ENCODE data around the gene UBE2E2. TPM values are rescaled to one million over a fixed set of nuclear protein-coding genes. Genes with fewer than 3 reads are reported as not detected.

Gene UBE2E2
- total RNA-seq, 4 donors from 2014 or later: 7.9 to 44.7 (median 26.6) TPM

GRCh38 chr3:23440416-23441294 is 237.5 kb downstream of the UBE2E2 start:
- intact Hi-C loops (cut with DNase I; ENCODE audit: low total_unique reads): no loop called here
- no peak overlapping the region for H3K4me3 ChIP-seq
- no peaks in the 10 kb centered on the region for H3K36me3 ChIP-seq
- peaks cover 47 to 49% of the 10 kb centered on the region in 2 donors for H3K4me1 ChIP-seq
- in situ Hi-C loops (cut with MboI; ENCODE audit: low sequenced_read_pairs in 4 of 4): no loop called here
- ATAC-seq (no peak), DNase-seq (no peak)
- H3K9me3 ChIP-seq: no peaks in the 10 kb centered on the region
- H3K27ac ChIP-seq: no peak overlapping the region
- TF ChIP-seq CTCF (IDR thresholded peaks at IDR 0.05 in 4 of 5, conservative IDR thresholded peaks at IDR 0.05 in 1 of 5): no peak
- TF ChIP-seq POLR2A (IDR thresholded peaks at IDR 0.05): no peak
- H3K27me3 ChIP-seq: no peaks in the 10 kb centered on the region

GRCh38 chr3:23442598-23443383 is 239.7 kb downstream of the UBE2E2 start:
- H3K4me1 ChIP-seq: peaks cover 45 to 54% of the 10 kb centered on the region in 2 donors
- in situ Hi-C loops (cut with MboI; ENCODE audit: low sequenced_read_pairs in 4 of 4) (no loop called here), intact Hi-C loops (cut with DNase I; ENCODE audit: low total_unique reads) (no loop called here)
- no peaks in the 10 kb centered on the region for H3K36me3 ChIP-seq
- no peak overlapping the region for H3K27ac ChIP-seq
- H3K27me3 ChIP-seq: no peaks in the 10 kb centered on the region
- no peak for ATAC-seq
- DNase-seq: no peak
- no peaks in the 10 kb centered on the region for H3K9me3 ChIP-seq
- TF ChIP-seq POLR2A (IDR thresholded peaks at IDR 0.05) (no peak), CTCF (IDR thresholded peaks at IDR 0.05 in 4 of 5, conservative IDR thresholded peaks at IDR 0.05 in 1 of 5) (no peak)
- no peak overlapping the region for H3K4me3 ChIP-seq

DNA sequence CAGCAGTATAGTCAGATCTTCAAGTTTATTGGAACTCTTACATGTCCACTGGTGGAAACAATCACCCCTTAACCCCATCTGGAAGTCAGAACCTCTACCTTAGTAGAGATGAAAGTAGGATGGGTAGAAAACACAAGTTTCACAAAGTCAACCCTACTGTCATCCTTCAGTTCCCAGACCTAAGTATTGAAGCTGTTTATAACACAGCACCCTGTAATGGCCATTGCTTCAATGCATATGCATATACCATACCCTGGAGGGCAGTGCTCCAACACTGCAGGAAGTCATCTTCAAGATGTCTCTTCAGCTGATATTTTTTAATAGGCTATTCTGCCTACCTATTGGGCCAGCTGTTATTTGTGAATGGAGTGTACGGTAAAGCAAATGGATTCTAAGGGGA is 241.3 kb downstream of the UBE2E2 start:
- intact Hi-C loops (cut with DNase I; ENCODE audit: low total_unique reads): no loop called here
- H3K4me3 ChIP-seq: no peak overlapping the region
- in situ Hi-C loops (cut with MboI; ENCODE audit: low sequenced_read_pairs in 4 of 4): no loop called here
- DNase-seq (no peak), ATAC-seq (no peak)
- no peak for TF ChIP-seq CTCF (IDR thresholded peaks at IDR 0.05 in 4 of 5, conservative IDR thresholded peaks at IDR 0.05 in 1 of 5)
- TF ChIP-seq POLR2A (IDR thresholded peaks at IDR 0.05): no peak
- no peaks in the 10 kb centered on the region for H3K9me3 ChIP-seq
- peaks cover 48 to 55% of the 10 kb centered on the region in 2 donors for H3K4me1 ChIP-seq
- H3K27me3 ChIP-seq: no peaks in the 10 kb centered on the region
- no peaks in the 10 kb centered on the region for H3K36me3 ChIP-seq
- H3K27ac ChIP-seq: no peak overlapping the region

DNA sequence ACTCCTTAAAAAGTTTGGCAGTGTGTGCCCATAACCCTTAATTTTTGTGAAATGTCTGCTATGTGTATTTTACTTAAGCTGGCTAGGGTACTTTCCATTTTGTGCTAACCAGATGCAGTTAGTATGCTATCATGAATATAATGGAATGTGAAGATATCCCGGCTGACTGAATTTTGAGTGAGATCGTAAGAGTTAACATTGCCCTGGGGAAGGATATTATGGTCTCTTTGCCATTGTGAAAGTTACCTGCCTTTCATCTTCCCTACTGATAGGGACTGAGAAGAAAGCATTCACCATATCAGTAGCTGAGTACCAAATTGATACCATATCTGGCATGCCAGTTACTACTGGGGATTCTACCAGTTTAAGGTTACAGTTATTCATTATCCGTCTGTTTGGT is 243.2 kb downstream of the UBE2E2 start:
- H3K36me3 ChIP-seq: no peaks in the 10 kb centered on the region
- H3K4me3 ChIP-seq: no peak overlapping the region
- no peak for ATAC-seq
- H3K27ac ChIP-seq: no peak overlapping the region
- DNase-seq: no peak
- in situ Hi-C loops (cut with MboI; ENCODE audit: low sequenced_read_pairs in 4 of 4): no loop called here
- no peaks in the 10 kb centered on the region for H3K9me3 ChIP-seq
- H3K27me3 ChIP-seq: no peaks in the 10 kb centered on the region
- intact Hi-C loops (cut with DNase I; ENCODE audit: low total_unique reads): no loop called here
- TF ChIP-seq POLR2A (IDR thresholded peaks at IDR 0.05) (no peak), CTCF (IDR thresholded peaks at IDR 0.05 in 4 of 5, conservative IDR thresholded peaks at IDR 0.05 in 1 of 5) (no peak)
- peaks cover 44 to 48% of the 10 kb centered on the region in 2 donors for H3K4me1 ChIP-seq

Data from gastrocnemius medialis (tissue), 4 donors.